ENCODE results near the gene SEPHS1. TPM values are rescaled to one million over a fixed set of nuclear protein-coding genes. Genes with fewer than 3 reads are reported as not detected.

Gene SEPHS1
- total RNA-seq (2021): 111 and 124 TPM in 2 replicates
- percentile 91 among the genes with signal in this experiment for Bru-seq, nascent RNA
- percentile 91 among the genes with signal in this experiment for BruChase-seq, experiment 1, labeled RNA remaining after a 2-hour chase
- BruChase-seq, experiment 2, labeled RNA remaining after a 6-hour chase: percentile 94 among the genes with signal in this experiment
- long read RNA-seq, transcript SEPHS1-206 (8 exons, 2,988 nt): minor isoform, 8 of 319 reads
- long read RNA-seq, transcript SEPHS1-201 (9 exons, 3,273 nt): major isoform, 244 of 319 reads
- long read RNA-seq, partial matches to known transcripts: 26 of 319 reads
- long read RNA-seq, other reads (novel, unspliced or antisense): 41 of 319 reads

- CTCF ChIA-PET: no interaction called here
- peaks cover 9% of the 10 kb centered on the region for H3K36me3 ChIP-seq (ENCODE audit: insufficient read depth, low read length, poor library complexity, severe bottlenecking)
- intact Hi-C loops (cut with micrococcal nuclease; ENCODE audit: unreplicated experiment): no loop called here
- no peaks in the 10 kb centered on the region for H3K9me3 ChIP-seq (ENCODE audit: low read depth, low read length, poor library complexity, severe bottlenecking)
- peak; percentile 92 for DNase-seq (ENCODE audit: low spot score)
- BruUV-seq (replicated peaks): no TSS peak
- peak within 1 kb of the TSS; percentile 97 for H3K27ac ChIP-seq (ENCODE audit: low read depth, low read length, poor library complexity, severe bottlenecking)
- TF ChIP-seq EZH2 (IDR thresholded peaks at IDR 0.05; ENCODE audit: borderline replicate concordance, low read depth, low read length, poor library complexity, severe bottlenecking): no peak
- TF ChIP-seq CTCF (conservative IDR thresholded peaks at IDR 0.05; ENCODE audit: low read depth, low read length): no peak
- peak within 1 kb of the TSS; percentile 71 for H3K4me3 ChIP-seq (ENCODE audit: low read depth, low read length, poor library complexity, severe bottlenecking)
- no peaks in the 10 kb centered on the region for H3K27me3 ChIP-seq (replicated peaks; ENCODE audit: insufficient read depth, low read depth, low read length, poor library complexity)
- POLR2A ChIA-PET (ENCODE audit: low non-redundant PET): no interaction called here
- peaks cover 7% of the 10 kb centered on the region for H3K4me1 ChIP-seq (ENCODE audit: insufficient read depth, low read length, poor library complexity, severe bottlenecking)
Observed at GRCh38 chr10:13348216-13349017, at the start of gene SEPHS1. Gene SEPHS1, minus strand, starts transcription at chr10:13348293. Its CDS starts 3,343 bp downstream, at chr10:13344950.

GRCh38 chr10:13397052-13397451, 49.0 kb upstream of the SEPHS1 start:
- H3K4me1 ChIP-seq (ENCODE audit: insufficient read depth, low read length, poor library complexity, severe bottlenecking): no peaks in the 10 kb centered on the region
- peaks cover 6% of the 10 kb centered on the region for H3K9me3 ChIP-seq (ENCODE audit: low read depth, low read length, poor library complexity, severe bottlenecking)
- intact Hi-C loops (cut with micrococcal nuclease; ENCODE audit: unreplicated experiment): no loop called here
- POLR2A ChIA-PET (ENCODE audit: low non-redundant PET): no interaction called here
- H3K4me3 ChIP-seq (ENCODE audit: low read depth, low read length, poor library complexity, severe bottlenecking): no peak overlapping the region
- no peaks in the 10 kb centered on the region for H3K27me3 ChIP-seq (replicated peaks; ENCODE audit: insufficient read depth, low read depth, low read length, poor library complexity)
- H3K27ac ChIP-seq (ENCODE audit: low read depth, low read length, poor library complexity, severe bottlenecking): no peak overlapping the region
- no peak for TF ChIP-seq EZH2 (IDR thresholded peaks at IDR 0.05; ENCODE audit: borderline replicate concordance, low read depth, low read length, poor library complexity, severe bottlenecking)
- TF ChIP-seq CTCF (conservative IDR thresholded peaks at IDR 0.05; ENCODE audit: low read depth, low read length): no peak
- CTCF ChIA-PET: no interaction called here
- DNase-seq (ENCODE audit: low spot score): no peak
- no peaks in the 10 kb centered on the region for H3K36me3 ChIP-seq (ENCODE audit: insufficient read depth, low read length, poor library complexity, severe bottlenecking)
- no TSS peak for BruUV-seq (replicated peaks)

GRCh38 chr10:13396369-13396768, 48.3 kb upstream of the SEPHS1 start:
- Histone ChIP-seq H3K4me1 (ENCODE audit: insufficient read depth, low read length, poor library complexity, severe bottlenecking) (no peaks in the 10 kb centered on the region), H3K27me3 (replicated peaks; ENCODE audit: insufficient read depth, low read depth, low read length, poor library complexity) (no peaks in the 10 kb centered on the region), H3K4me3 (ENCODE audit: low read depth, low read length, poor library complexity, severe bottlenecking) (no peak overlapping the region), H3K27ac (ENCODE audit: low read depth, low read length, poor library complexity, severe bottlenecking) (no peak overlapping the region), H3K9me3 (ENCODE audit: low read depth, low read length, poor library complexity, severe bottlenecking) (peaks cover 6% of the 10 kb centered on the region), H3K36me3 (ENCODE audit: insufficient read depth, low read length, poor library complexity, severe bottlenecking) (no peaks in the 10 kb centered on the region)
- DNase-seq (ENCODE audit: low spot score): no peak
- POLR2A ChIA-PET (ENCODE audit: low non-redundant PET): no interaction called here
- TF ChIP-seq CTCF (conservative IDR thresholded peaks at IDR 0.05; ENCODE audit: low read depth, low read length): no peak
- TF ChIP-seq EZH2 (IDR thresholded peaks at IDR 0.05; ENCODE audit: borderline replicate concordance, low read depth, low read length, poor library complexity, severe bottlenecking): no peak
- no TSS peak for BruUV-seq (replicated peaks)
- intact Hi-C loops (cut with micrococcal nuclease; ENCODE audit: unreplicated experiment): no loop called here
- CTCF ChIA-PET: no interaction called here
